DND-41 (cell line): ENCODE data around the gene VTI1A.

ENCODE experiments used
- ATAC-seq: fragments of 200-7000 bp; cut with Tn5 transposase; 3 replicates; pipeline ENCODE4 v1.9.1; 2021; ENCODE audit warnings: low read depth; ENCODE audit not compliant: insufficient read depth
- DNase-seq: peaks from one replicate; pipeline ENCODE4 v3.0.0-alpha.2; 2020
- H2AFZ ChIP-seq: 2 replicates; pipeline ENCODE4 v1.6.0; 2012; ENCODE audit warnings: low read depth, low read length
- H3K27ac ChIP-seq: 2 replicates; pipeline ENCODE4 v1.5.1; 2012; ENCODE audit warnings: low read length, inconsistent platforms
- H3K27me3 ChIP-seq: fragments of 200-600 bp; sonication (generic); 2 replicates; pipeline ENCODE4 v1.6.0; 2012; ENCODE audit warnings: low read length, mild to moderate bottlenecking, inconsistent platforms; ENCODE audit not compliant: insufficient read depth, poor library complexity
- H3K36me3 ChIP-seq: 2 replicates; pipeline ENCODE4 v1.5.1; 2012; ENCODE audit warnings: low read length, inconsistent platforms; ENCODE audit not compliant: insufficient read depth
- H3K4me1 ChIP-seq: 2 replicates; pipeline ENCODE4 v1.5.1; 2012; ENCODE audit warnings: mild to moderate bottlenecking, low read length; ENCODE audit not compliant: insufficient read depth
- H3K4me2 ChIP-seq: 2 replicates; pipeline ENCODE4 v1.6.0; 2012; ENCODE audit warnings: mild to moderate bottlenecking, moderate library complexity, low read length, inconsistent platforms; ENCODE audit not compliant: insufficient read depth
- H3K4me3 ChIP-seq, 2 experiments: fragments of 200-600 bp in 1 of 2; shearing (Covaris generic) in 1 of 2; 2 replicates each; pipeline ENCODE4 v1.5.1; 2012 to 2016; ENCODE audit warnings: inconsistent platforms in 2 of 2, low read length in 2 of 2, mild to moderate bottlenecking in 2 of 2, low read depth in 1 of 2, moderate library complexity in 1 of 2
- H3K79me2 ChIP-seq: 2 replicates; pipeline ENCODE4 v1.6.0; 2012; ENCODE audit warnings: low read length, inconsistent platforms; ENCODE audit not compliant: insufficient read depth
- H3K9ac ChIP-seq: 2 replicates; pipeline ENCODE4 v1.6.0; 2012; ENCODE audit warnings: low read depth, mild to moderate bottlenecking, inconsistent platforms, low read length, moderate library complexity
- H3K9me3 ChIP-seq: 2 replicates; pipeline ENCODE4 v1.5.1; 2012; ENCODE audit warnings: low read length, moderate library complexity, mild to moderate bottlenecking, inconsistent platforms; ENCODE audit not compliant: insufficient read depth, severe bottlenecking
- H4K20me1 ChIP-seq: 2 replicates; pipeline ENCODE4 v1.6.0; 2012; ENCODE audit warnings: low read length; ENCODE audit not compliant: insufficient read depth
- CTCF ChIP-seq: IDR thresholded peaks from 2 replicates; pipeline ENCODE4 v1.5.1; 2012; ENCODE audit warnings: borderline replicate concordance, low read length, moderate library complexity, mild to moderate bottlenecking; ENCODE audit not compliant: poor library complexity, severe bottlenecking; ENCODE audit errors: extremely low read depth
- EZH2 ChIP-seq: IDR thresholded peaks from 3 replicates; pipeline ENCODE4 v1.6.1; 2012; ENCODE audit warnings: borderline replicate concordance, low read depth, mild to moderate bottlenecking, moderate library complexity, low read length, inconsistent platforms; ENCODE audit not compliant: severe bottlenecking

The VTI1A gene

DNA sequence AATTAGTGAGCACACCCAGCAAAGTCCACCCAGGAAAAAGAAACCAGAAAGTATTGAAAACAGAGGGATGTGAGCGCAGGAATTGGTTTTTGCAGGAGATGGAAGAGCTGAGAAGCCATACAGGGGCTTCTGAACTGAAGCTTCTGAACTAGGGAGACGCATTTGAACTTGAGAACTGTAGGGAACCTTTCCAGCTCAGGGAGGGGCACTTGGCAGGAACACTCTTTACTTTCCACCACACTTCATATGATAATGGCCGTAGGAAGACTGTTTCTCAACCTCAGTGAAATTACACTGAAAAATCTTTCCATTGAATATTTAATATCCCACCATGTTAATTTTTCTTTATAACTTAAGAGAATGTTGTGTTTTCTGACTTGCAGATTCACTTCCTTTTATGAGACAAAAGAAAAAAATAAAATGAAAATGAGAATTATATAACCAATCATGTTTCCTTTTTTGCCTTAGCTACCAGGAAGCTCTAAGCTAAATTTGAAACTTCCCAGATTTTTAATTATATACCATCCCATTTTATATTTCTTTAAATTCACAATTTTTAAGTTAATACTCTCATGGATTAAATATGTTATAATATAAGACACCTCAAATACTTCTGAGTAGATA lies 404.7 kb downstream of the VTI1A start:
- H3K27ac ChIP-seq: no peak overlapping the region
- no peaks in the 10 kb centered on the region for H3K4me1 ChIP-seq
- no peak overlapping the region for H3K4me2 ChIP-seq
- no peak overlapping the region for H3K9ac ChIP-seq
- H3K36me3 ChIP-seq: no peaks in the 10 kb centered on the region
- H3K9me3 ChIP-seq: peaks cover 10% of the 10 kb centered on the region
- no peak for DNase-seq
- TF ChIP-seq CTCF (no peak), EZH2 (no peak)
- no peaks in the 10 kb centered on the region for H3K79me2 ChIP-seq
- H2AFZ ChIP-seq: no peak overlapping the region
- H4K20me1 ChIP-seq: no peaks in the 10 kb centered on the region
- no peak overlapping the region for H3K4me3 ChIP-seq
- H3K27me3 ChIP-seq: no peaks in the 10 kb centered on the region
- ATAC-seq: no peak

DNA sequence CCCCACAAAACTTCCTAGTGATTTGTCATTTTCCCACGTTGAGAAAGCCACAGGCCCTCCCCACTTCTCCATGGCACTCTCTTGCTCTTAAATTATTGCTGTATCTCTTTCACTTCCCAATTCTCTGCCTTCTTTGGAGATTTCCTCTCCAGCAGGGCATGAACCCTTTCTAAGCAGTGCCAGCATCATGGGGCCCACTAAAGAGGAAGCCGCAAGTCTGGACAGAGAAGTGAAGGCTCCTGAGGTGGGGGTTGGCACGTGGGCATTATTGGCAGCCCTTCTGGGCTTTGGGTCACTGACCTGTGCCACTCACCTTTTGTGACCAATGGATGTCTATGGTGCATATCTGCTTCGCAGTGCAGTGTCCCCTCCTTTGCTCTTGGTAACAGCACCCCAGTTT lies 405.3 kb downstream of the VTI1A start:
- Histone ChIP-seq H3K36me3 (no peaks in the 10 kb centered on the region), H3K9ac (no peak overlapping the region), H3K4me3 (no peak overlapping the region), H3K79me2 (no peaks in the 10 kb centered on the region), H3K4me1 (no peaks in the 10 kb centered on the region), H4K20me1 (no peaks in the 10 kb centered on the region), H3K9me3 (peaks cover 8% of the 10 kb centered on the region), H2AFZ (no peak overlapping the region), H3K27ac (no peak overlapping the region), H3K4me2 (no peak overlapping the region), H3K27me3 (no peaks in the 10 kb centered on the region)
- ATAC-seq (no peak), DNase-seq (no peak)
- TF ChIP-seq EZH2 (no peak), CTCF (no peak)

GRCh38 chr10:112855134-112855533 lies 408.1 kb downstream of the VTI1A start:
- H2AFZ ChIP-seq: no peak overlapping the region
- no peak for ATAC-seq
- H3K4me2 ChIP-seq: no peak overlapping the region
- TF ChIP-seq CTCF: no peak
- TF ChIP-seq EZH2: no peak
- H3K79me2 ChIP-seq: no peaks in the 10 kb centered on the region
- no peak overlapping the region for H3K9ac ChIP-seq
- no peaks in the 10 kb centered on the region for H3K36me3 ChIP-seq
- no peak overlapping the region for H3K4me3 ChIP-seq
- no peaks in the 10 kb centered on the region for H3K9me3 ChIP-seq
- H4K20me1 ChIP-seq: no peaks in the 10 kb centered on the region
- H3K27me3 ChIP-seq: no peaks in the 10 kb centered on the region
- no peaks in the 10 kb centered on the region for H3K4me1 ChIP-seq
- H3K27ac ChIP-seq: no peak overlapping the region
- no peak for DNase-seq

DNA sequence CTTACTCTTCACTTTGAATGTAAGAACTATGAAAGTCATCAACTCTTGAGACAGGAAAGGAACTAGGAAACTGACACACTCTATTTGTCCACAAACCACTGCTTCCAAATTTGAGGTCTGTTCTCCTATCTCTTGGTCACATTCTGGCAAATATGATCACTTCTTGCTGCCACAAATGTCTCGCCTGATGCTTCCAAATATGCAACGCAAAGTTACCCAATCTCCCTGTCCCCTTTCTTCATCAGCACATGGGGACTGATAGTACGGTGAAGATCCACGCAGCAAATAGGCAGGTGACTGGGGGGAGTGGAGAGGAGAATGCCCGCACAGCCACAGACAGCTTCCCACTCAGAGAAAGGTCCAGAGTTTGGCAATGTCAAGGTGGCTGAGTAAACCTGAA lies 410.5 kb downstream of the VTI1A start:
- Histone ChIP-seq H3K4me2 (no peak overlapping the region), H3K4me3 (no peak overlapping the region), H2AFZ (no peak overlapping the region), H3K27ac (no peak overlapping the region), H3K36me3 (no peaks in the 10 kb centered on the region), H3K4me1 (no peaks in the 10 kb centered on the region), H4K20me1 (no peaks in the 10 kb centered on the region), H3K9me3 (no peaks in the 10 kb centered on the region), H3K9ac (no peak overlapping the region), H3K27me3 (no peaks in the 10 kb centered on the region), H3K79me2 (no peaks in the 10 kb centered on the region)
- TF ChIP-seq CTCF (no peak), EZH2 (no peak)
- ATAC-seq: no peak
- no peak for DNase-seq
